GM18868 (cell line): ENCODE measurements around the gene DNMT3A.
"Not testable (repeated sequence)": the region's sequence is repeated elsewhere in the genome, so short reads cannot be mapped to it uniquely, and the experiment has no call there.

Experiments used
- ATAC-seq: cut with Tn5 transposase; IDR thresholded peaks from one replicate; pipeline ENCODE4 v1.9.1; 2021; ENCODE audit warnings: mild to moderate bottlenecking, moderate library complexity; ENCODE audit not compliant: unreplicated experiment

DNMT3A gene

DNA sequence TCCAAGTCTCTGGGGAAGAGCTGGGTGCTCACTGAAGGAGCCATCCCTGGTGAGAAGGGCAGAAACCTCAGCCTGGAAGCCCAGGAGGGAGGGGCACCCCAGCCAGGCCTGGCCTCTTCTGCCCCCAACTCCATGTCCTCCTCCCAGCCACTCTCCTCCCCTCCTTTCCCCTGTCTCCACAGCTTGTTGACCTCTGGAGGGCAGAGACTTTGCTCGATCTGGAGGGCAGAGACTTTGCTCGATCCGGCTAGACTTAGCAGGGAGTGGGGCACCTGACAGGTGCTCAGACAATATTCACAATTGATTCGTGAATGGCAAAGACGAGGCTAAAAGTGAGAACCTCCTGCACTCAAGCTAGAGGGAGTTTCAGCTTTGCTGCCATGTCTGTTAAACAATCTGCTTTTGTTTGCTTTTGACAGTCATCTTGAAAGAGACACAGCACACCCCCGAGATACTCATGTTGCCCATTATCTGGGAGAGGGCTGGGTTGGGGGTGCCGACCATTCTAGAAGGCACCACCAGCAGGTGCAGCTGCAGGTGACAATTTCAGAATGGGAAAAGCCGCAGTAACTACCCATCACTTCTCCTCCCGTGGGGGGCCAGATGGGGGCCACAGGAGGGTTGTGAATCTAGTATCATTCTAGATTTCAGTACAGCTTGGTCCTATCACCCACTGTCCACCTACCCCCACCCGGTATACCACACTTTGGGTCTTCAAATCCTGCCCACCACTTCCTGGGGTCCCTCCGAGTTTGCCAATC lies 54.8 kb downstream of the DNMT3A start:
- peak; percentile 64 for ATAC-seq

DNA sequence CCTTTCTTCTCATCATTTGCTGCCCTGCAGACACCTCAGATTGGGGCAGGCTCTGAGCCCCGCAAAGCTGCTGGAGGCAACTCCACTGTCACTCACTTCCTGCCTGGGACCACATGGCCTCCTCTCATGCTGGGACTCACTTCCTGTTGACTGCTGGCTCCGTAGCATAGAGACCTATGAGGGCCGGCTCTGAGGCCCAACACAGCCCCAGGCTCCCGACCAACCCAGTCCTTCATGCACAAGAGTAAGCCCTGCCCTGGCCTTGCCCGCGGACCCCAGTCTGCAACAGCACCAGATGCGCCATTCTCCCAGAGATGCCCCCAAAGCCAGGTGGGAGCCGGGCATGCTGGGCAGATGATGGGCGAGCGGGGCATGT lies 55.7 kb downstream of the DNMT3A start:
- no peak for ATAC-seq

DNA sequence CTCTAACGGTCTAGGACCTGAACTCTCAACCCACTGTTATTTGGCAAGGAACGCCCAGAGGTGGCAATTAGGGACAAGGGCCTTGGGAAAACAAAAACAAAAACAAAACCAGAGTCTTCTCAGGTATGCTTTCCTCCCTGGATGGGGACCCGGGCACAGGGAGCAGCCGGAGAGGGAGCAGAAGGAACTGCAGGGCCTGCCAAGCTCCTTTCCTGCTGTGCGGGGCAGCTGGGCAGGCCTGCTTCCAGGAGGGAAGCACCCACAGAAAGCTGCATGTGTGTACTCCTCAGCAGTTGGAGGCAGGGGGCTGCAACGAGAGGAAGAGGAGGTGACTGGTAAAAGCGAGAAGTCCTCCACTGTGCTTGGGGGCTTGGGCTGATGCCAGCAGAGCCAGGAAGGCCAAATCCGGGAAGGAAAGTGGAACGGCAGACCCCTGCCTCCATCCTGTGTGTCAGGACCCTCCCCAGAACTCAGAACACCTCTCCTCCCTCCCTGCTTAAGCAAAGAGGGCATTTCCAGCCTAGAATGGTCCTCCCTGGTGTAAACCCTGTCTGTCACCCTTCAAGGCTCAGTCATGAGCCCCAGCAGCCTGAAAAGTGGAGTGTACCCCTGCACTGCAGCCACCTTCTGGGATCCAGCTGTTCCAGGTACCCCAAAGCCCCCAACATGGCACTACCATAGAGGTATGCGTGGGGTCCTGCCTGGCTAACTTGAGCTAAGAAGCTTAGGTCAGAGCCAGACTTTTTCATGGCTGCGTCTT lies 56.3 kb downstream of the DNMT3A start:
- no peak for ATAC-seq

DNA sequence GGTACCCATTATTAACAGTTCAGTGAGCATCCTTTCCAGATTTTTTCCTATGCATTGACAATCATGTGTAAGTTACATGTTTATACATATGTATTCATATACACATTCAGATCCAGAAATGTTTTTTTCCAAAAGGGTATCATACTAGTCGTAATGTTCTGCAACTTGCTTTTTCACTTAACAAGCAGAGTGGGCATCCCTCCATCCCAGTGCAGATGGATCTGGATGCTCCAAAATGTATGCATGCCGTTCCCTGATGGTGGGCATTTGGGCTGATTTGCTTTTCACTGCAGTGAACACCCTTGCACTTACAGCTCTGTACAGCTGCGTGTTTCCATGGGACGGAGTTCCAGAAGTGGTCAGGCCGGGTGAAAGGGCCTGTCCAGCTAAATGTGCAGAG lies 57.0 kb downstream of the DNMT3A start:
- no peak for ATAC-seq

DNA sequence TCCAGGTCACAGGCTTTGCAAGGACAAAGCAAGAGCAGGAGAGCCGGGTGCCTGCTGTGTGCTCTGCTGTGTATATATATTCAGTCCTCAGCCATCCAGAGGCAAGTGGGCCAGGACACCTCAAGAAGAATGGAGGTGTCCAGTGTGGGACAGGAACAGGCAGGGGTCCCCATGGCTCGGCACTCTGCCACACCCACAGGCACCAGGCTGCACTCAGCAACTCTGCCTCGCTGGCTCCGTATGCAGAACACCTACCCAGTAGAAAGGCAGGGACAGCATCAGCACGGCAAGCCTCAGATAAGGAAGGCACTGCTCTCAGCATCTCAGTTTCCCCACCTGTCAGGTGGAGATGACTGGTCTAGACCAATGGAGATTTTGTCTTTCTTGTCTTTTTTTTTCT lies 57.8 kb downstream of the DNMT3A start:
- ATAC-seq: no peak

DNA sequence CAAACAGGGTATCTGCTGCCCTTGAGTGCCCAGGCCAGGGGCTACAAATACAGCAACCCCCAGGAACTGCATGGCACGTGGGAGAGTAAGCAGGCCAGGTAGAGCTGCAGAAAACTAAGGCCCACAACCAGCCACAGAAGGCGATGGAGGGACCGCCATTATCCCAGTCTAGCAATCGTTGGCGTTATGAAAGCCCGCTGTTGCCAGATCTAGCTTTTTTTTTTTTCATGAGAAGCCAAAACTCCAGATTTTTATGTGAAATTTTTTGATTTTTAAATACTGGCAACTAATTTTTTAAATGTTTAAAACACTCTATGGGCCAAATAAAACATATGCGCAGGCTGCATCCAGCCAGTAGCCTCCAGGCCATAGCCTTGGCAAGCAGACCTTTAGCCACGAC lies 59.8 kb downstream of the DNMT3A start:
- ATAC-seq: no peak

DNA sequence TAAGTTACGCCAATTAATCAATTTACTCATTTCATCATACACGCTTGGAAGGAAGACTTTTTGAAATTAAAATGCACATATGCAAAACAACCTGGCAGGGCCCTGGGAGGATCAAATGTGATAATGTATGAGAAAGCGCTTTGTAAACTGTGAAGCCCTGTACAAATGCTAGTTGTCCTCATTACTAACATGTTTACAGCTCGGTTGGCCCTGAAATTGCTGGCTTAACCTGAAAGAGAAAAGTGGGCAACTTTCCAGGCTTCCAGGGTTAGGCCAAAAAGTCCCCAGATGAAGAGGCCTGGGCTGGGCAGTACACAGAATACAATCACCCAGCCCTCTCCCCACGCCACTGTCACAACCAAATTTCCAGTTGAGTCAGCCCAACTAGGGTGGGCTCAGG lies 60.2 kb downstream of the DNMT3A start:
- no peak for ATAC-seq

DNA sequence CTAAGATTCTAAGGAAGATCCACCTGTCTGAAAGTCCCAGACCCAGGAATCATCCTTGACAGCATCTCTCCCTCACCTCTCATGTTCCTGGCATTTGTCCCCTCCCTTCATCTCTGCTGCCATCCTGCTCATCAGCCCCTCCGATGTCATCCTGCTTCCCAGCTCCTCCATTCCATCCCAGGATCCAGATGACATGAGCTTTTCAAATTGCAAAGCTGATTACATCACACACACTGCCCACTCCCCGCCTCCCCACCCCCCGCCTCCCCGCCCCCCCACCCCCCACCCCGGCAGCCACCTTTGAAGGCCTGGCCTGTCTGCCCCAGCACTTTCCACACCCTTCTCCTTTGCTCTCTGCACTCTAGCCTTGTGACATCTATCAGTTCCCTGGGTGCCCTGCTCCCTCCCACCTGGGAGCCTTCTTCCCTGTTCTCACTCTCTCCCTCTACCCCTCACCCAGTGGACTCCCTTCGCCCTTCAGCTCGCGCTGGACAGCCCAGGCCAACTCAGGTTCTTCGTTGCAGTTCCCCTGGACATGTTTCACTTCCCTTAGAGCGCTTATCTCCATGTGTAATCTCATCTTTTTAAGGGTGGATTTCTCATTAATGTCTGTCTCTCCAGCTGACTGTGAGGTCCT lies 61.6 kb downstream of the DNMT3A start:
- ATAC-seq: no peak

DNA sequence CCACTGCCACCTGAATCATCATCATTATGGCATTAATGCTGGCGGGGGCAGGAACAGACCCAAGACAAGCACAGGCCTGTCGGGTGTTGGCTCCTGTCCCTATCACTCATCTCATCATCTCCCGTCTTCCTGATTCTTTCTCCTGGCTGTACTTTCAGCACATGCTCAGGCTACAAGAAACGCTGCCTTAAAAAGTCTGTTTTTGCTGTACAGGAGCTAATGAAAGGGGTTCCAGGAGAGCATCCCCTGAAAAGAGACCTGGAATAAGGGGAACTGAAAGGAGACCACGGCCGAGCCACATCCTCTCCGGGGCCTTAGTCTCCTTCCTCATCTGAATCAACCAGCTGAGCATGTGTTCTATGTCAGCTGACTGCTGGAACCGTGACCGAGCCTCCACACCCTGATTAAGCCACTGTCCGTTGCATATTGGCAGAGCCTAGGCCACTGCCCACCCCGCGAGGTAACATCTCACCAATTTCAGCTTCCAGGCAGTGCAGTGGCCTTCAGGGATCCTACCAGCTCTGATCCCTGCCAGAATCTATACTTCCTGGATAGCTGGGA lies 62.6 kb downstream of the DNMT3A start:
- peak; percentile 78 for ATAC-seq

DNA sequence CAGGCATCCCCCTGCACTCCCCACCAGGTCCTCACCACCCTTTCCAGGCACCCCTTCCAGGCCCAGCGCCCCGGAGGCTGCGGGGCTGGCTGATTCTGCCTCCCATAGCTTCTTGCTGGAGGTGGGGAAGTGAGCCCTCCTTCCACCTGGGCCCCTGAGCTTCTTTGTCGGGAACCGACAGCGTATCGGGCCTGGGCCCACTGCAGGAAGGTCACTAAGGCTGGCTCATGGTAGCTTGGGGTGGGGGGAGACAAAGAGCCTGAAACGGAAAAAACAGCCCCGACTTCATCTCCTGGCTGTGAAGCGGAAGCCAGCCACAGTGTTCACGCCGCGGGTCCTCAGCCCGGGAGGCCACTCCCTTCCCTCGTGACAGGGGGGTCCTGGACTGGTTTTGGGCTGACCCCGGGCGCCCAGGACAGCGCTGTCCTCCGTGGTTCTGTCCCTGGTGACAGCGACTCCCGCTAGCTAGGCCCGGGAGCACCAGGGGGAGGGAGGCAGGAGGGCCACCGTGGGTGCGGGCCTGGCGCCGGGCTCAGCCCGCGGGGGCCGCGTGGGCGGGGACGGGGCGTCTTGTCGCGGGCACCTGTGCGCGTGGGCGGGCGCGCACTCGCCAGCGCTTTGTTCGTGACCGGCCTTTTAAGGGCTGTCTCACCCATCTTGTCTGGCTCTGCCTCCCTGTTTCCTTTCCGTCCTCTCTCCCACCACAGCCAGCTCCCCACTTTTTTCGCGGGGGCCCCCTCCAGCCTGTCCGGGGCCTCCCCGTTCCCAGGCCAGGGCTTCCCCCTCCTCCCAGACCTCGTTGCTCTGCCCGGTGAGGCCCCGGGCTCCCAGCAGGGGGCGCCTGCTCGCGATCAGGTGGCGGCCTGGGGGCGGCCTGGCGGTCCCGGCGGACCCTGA lies 64.9 kb downstream of the DNMT3A start:
- peak; percentile 35 for ATAC-seq

DNA sequence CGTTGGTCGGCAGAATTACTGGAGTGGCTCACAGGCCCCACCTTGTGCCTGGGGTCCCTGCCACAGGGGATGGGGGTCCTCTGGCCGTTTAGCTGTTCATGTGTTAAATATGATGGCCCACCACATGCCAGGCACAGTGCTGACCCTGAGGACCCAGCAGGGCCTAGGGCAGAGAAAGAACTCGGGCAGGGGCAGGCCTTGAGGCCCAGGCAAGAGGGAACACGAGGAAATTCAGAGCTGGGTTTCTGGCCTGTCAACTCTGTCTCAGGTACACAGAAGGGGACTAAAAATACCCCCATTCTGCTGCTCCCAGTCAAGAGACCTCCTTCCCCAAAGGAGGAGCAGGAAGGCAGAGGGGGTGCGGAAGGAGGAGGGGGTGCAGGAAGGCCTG lies 66.2 kb downstream of the DNMT3A start:
- ATAC-seq: no peak

DNA sequence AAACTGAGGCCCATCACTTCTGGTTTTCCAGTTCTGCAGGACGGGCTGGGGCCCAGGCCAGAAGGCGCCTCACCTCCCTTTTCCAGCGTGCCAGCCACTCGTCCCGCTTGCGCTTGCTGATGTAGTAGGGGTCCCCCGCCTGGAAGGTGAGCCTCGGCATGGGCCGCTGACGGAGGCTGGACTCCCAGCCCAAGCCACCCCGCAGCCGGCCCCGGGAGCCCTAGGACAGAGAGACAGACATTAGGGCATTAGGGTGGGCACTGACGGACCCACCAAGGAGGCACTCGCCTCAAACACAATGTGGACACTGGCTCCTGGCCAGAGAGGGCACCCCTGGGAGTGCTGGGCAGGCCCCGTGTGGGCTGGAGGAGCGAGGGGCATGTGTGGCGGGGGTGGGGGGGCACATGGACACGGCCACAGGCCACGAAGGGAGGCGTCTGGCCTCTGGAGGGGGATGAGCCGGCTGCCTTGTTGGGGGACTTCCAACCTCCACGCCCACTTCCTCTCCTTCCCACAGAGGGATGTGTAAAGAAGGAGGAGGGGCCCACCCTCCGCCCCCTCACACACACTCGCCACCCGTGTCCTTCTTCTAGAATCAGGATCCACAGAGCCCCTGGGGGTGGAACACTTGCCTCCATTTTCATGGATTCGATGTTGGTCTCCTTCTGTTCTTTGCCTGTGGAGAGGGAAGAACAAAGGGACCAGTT lies 66.7 kb downstream of the DNMT3A start:
- no peak for ATAC-seq

DNA sequence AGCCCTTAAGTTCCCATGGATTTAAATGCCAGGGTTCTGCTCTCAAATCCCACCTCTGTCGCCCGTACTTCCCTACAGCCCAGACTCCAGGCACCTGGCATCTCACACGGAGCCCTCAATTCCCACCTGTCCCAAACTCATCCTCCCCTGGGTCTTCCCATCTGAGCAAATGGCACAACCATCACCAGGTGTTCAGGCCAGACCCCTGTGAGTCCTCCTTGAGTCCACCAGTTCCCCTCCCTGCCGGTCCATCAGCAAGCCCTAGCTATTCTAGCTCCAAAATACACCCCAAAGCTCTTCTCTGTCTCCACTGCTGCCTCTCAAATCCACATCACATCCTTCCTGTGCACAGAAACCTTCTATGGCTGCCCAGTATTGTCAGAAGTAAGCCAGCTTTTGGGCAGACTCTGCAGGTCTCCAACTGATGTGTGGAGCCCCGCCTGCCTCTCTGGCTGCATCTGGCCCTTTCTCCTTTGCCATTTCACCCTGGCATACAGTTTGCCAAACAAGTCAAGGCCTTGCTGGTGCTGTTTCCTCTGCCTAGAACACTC lies 67.7 kb downstream of the DNMT3A start:
- no peak for ATAC-seq

DNA sequence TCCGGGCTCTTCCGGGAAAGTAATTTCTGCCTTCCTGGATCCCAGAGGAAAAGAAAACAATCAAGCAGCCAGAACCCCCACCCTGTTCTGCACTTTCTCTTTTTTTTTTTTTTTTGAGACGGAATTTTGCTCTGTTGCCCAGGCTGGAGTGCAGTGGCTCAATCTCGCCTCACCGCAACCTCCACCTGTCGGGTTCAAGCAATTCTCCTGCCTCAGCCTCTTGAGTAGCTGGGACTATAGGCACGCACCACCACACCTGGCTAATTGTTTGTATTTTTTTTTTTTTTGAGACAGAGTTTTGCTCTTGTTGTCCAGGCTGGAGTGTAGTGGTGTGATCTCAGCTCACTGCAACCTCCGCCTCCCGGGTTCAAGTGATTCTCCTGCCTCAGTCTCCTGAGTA lies 69.0 kb downstream of the DNMT3A start:
- not testable (repeated sequence) for ATAC-seq

DNA sequence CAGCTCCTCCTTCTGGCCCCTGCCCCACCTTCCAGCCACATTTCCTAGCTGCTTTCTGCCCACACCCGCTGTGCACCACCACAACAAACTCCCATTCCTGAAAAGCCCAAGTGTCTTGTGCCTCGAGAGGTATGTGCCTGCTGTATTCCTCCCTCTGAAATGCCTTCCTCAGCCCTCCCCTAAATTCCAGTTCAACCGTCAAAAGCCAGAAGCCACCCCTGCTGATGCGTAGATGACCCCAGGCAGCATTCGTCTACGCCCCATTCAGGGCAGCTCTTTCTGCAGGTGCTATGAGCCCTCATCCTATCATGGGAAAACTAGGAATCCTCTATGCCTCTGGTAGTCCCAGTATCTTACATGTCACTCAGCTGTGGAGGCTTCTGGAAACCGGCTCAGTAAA lies 71.7 kb downstream of the DNMT3A start:
- no peak for ATAC-seq

DNA sequence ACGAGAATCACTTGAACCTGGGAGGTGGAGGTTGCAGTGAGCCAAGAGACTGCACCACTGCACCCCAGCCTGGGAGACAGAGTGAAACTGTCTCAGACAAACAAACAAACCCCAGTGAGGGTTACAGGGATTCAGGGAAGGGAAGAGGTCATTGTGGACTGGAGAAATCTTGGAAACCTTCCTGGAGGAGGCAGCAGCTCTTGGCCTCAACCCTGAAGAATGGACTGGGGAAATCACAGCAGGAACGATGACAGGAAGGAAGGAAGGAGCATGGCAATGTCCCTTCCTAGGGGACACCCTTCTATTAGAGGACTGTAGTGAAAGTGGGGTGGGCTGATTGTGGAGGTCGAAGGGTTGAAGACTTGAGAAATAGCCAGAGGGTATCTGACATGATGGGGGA lies 72.5 kb downstream of the DNMT3A start:
- no peak for ATAC-seq

DNA sequence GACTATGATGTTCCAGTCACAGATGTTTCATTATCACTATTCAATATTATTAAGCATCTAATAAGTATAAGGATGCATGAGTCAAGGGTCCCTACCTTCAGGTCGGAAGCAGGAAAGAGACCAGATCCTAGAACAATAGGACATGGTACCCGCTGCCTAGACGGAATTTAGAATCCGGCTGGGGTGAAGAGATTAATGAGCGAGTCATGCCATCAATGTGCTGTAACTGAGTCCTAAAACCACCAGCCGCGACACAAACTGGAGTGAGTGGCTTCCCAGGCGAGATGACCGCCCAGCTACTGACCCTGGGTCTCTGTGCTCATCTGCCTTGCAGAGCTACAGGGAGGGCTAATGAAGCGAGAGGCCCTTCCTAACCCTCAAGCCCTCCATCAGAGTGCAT lies 73.6 kb downstream of the DNMT3A start:
- ATAC-seq: no peak

DNA sequence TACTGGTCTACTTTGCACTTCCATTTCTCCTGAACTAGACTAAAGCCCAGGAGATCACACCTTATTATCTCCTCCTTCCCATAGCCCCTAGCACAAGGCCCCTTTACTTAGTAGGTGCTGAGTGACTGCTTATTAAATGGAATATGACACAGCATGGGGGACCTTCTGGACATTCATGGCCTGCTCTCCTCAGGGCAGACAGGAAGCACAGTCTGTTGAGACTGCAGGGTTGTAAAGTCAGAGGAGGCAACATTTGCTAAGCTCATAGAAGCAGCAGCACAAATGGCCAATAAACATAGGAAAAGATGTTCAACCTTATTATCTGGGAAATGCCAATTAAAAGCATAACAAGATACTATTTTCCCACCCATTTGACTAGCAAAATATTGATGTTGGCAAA lies 75.3 kb downstream of the DNMT3A start:
- no peak for ATAC-seq

DNA sequence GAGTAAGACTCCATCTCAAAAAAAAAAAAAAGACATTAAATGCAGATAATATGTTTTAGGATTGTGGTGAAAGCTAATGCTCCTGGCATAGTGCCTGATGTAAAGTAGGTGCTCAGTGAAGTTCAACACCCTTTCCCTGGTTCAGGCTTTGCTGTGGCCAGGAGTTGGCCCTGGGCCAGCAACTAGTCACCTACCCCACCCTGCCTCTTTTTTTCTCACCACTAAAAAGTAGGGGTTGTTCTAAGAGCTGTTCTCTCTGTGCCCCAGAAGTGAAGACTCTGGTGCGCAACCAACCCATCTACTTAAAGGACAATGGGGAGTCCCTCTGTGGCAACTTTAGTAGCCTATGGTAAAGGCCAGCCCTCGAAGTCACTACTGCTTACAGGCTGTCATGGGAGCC lies 75.9 kb downstream of the DNMT3A start:
- ATAC-seq: no peak

DNA sequence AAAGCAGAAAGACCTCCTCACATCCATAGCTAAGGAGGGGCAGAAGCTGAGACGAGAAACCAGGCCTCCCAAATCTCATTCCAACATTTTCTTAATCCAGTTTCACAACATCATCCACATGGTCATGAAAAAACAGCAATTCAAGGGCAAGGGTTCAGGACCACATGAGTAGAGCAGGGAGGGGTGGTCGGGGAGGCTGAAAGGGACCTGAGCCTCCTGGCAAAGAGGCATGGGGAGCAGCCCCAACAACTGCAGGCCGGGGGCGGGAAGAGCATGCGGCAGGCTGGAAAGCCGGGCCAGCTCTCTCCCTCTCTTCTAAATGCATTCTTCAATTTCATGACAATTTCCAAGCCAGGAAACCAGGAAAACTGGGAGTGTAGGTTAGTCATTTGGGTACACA lies 76.7 kb downstream of the DNMT3A start:
- ATAC-seq: no peak
